Activated T-cell treated with anti-CD3 and anti-CD28 coated beads, Interleukin-2, amount 50 U/mL, for 72 hours (primary cell): ENCODE measurements around the gene NSF. TPM values are rescaled to one million over a fixed set of nuclear protein-coding genes. Genes with fewer than 3 reads are reported as not detected.
"Not testable (repeated sequence)": the region's sequence is repeated elsewhere in the genome, so short reads cannot be mapped to it uniquely, and the experiment has no call there.

Experiments used
- ATAC-seq, 2 donors: fragments of 150-1000 bp; cut with Tn5 transposase; replicated peaks in 1 of 2; 2 replicates each; pipeline ENCODE4 v1.10.0; 2021; ENCODE audit warnings: moderate library complexity in 2 of 2, mild to moderate bottlenecking in 1 of 2
- DNase-seq, 2 donors: peaks; one replicate each; pipeline ENCODE4 v3.0.0; 2021 to 2022; ENCODE audit warnings: mixed read lengths in 1 of 2
- H3K27ac Mint-ChIP-seq: one replicate; pipeline ENCODE4 v1.8.0; 2022; ENCODE audit warnings: mild to moderate bottlenecking, moderate library complexity, mixed read lengths
- H3K27me3 Mint-ChIP-seq: one replicate; pipeline ENCODE4 v1.8.0; 2022; ENCODE audit warnings: low read depth, mixed read lengths
- H3K36me3 Mint-ChIP-seq, 2 donors: one replicate each; pipeline ENCODE4 v1.8.0; 2022; ENCODE audit warnings: mixed read lengths in 2 of 2, mild to moderate bottlenecking in 1 of 2; ENCODE audit not compliant: insufficient read depth in 2 of 2
- H3K4me1 Mint-ChIP-seq: one replicate; pipeline ENCODE4 v1.8.0; 2022; ENCODE audit warnings: low read depth, mixed read lengths
- H3K4me3 Mint-ChIP-seq, 2 donors: one replicate each; pipeline ENCODE4 v1.8.0; 2022; ENCODE audit warnings: mild to moderate bottlenecking in 2 of 2, mixed read lengths in 2 of 2, moderate library complexity in 2 of 2
- H3K9me3 Mint-ChIP-seq, 2 donors: one replicate each; pipeline ENCODE4 v1.8.0; 2022; ENCODE audit warnings: mixed read lengths in 2 of 2
- total RNA-seq, 2 donors: library from RNA; stranded (reverse); gene quantifications; one replicate each; pipeline ENCODE4 v1.2.3, GENCODE V29; 2022

Gene NSF
- total RNA-seq, 2 donors from 2014 or later, result 34.3 to 43.1 TPM

DNA sequence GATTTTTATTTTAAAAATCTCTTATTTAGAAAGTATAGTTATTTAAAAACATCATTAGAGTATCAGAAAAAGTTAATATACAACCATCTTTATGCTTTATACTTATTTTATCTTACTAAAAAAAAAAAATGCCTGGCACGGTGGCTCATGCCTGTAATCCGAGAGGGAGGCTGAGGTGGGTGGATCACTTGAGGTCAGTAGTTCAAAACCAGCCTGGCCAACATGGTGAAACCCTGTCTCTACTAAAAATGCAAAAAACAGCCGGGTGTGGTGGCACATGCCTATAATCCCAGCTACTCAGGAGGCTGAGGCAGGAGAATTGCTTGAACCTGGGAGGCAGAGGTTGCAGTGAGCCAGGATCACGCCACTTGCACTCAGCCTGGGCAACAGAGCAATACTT lies 167.1 kb downstream of the NSF start:
- H3K36me3 Mint-ChIP-seq, ATAC-seq, H3K4me3 Mint-ChIP-seq, H3K27ac Mint-ChIP-seq, DNase-seq, H3K27me3 Mint-ChIP-seq, H3K9me3 Mint-ChIP-seq, H3K4me1 Mint-ChIP-seq: not testable (repeated sequence)

DNA sequence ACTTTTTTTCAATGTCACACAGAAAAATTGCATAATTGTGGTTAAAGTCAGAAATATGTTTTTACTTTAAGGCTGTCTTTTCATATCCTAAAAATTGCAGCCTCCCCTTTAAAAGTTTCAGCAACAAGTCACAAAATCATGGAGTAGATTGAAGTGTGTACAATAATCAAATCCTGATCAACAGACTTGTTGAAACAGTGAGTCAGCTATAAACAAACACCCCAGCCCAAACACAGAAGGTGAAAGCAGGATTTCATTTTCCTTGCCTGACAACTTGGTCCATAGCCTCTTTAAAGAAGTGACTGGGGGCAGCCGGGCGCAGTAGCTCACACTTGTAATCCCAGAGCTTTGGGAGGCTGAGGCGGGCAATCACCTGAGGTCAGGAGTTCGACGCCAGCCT lies 168.1 kb downstream of the NSF start:
- Mint-ChIP-seq H3K27ac (no peak overlapping the region), H3K4me3 (no peak overlapping the region), H3K4me1 (no peaks in the 10 kb centered on the region), H3K27me3 (no peaks in the 10 kb centered on the region), H3K36me3 (no peaks in the 10 kb centered on the region), H3K9me3 (no peaks in the 10 kb centered on the region)
- DNase-seq (no peak), ATAC-seq (no peak)

DNA sequence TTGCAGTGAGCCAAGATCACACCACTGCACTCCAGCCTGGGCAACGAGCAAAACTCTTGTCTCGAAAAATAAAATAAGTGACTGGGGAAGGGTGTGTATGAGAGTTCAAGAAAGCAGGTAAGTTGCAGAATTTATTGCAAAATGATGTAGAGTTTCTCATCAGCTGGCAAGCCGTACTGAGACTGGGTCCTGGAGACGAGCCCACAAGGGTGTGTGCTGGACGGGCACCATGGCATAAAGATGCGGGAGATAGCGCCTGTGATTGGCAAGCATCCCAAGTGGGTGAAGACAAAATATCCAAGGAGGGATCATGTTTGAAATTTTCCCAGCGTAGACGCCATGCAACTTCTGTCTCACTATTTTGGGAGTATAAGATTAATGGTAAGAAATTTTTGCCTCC lies 168.7 kb downstream of the NSF start:
- H3K36me3 Mint-ChIP-seq, result no peaks in the 10 kb centered on the region
- no peak overlapping the region for H3K4me3 Mint-ChIP-seq
- H3K9me3 Mint-ChIP-seq, result no peaks in the 10 kb centered on the region
- H3K27ac Mint-ChIP-seq, result no peak overlapping the region
- ATAC-seq (no peak), DNase-seq (no peak)
- H3K4me1 Mint-ChIP-seq, result no peaks in the 10 kb centered on the region
- H3K27me3 Mint-ChIP-seq, result no peaks in the 10 kb centered on the region

DNA sequence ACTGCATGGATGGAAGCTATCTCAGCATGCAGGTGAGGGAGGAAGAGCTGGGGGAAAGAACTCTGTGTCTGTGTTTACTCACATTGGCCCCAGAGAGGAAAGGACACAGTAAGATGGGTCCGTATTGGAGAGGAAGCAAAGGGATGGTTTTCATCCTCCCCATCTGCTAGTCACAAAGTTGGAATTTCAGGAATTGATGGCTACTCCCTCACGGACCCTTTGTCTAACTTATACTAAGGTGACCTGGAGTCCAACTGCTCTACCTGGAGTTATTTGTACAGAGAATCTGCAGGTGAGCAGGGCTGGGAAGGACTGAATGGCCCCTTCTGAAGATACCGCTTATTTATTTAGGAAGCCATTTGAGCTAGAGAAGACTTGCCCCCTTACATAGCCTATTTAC lies 172.9 kb downstream of the NSF start:
- Mint-ChIP-seq H3K4me1 (no peaks in the 10 kb centered on the region), H3K4me3 (no peak overlapping the region), H3K36me3 (no peaks in the 10 kb centered on the region), H3K27ac (no peak overlapping the region), H3K27me3 (no peaks in the 10 kb centered on the region), H3K9me3 (no peaks in the 10 kb centered on the region)
- DNase-seq (no peak), ATAC-seq (no peak)

DNA sequence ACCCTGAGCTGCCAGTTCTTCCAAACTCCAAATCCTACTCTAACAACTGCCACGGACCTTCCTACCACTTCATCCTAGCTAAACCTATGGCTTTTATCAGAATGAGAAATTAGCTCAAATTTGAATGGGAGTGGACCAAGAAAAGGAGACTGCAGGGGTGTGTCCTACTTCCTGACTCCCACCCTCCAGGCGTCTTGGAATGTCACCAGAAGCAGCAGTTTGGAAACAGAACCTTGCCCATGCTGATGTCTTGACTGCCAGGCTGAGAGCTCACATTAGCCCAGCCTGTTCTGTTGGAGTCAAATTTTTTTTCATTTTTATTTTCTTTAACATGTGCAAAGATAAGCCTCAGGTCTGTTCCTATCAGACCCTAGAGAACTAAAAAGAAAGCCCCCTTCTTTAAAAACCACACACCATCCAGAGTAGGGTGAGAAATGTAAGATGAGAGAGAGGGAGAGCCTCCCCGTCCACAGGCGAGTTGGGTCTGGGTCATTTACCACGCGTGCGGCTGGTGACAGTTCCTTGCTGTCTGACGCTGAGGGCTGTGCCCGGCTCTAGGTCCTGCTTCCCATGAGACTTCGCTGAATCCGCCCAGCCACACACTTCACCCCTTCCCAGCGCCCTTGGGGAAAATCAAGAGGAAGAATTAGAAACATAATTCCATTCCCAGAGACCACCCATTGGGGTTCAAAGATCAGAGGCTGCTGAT lies 173.7 kb downstream of the NSF start:
- ATAC-seq (no peak), DNase-seq (no peak)
- Mint-ChIP-seq H3K9me3 (no peaks in the 10 kb centered on the region), H3K4me1 (no peaks in the 10 kb centered on the region), H3K4me3 (no peak overlapping the region), H3K27ac (no peak overlapping the region), H3K36me3 (no peaks in the 10 kb centered on the region), H3K27me3 (peaks cover 5% of the 10 kb centered on the region)

DNA sequence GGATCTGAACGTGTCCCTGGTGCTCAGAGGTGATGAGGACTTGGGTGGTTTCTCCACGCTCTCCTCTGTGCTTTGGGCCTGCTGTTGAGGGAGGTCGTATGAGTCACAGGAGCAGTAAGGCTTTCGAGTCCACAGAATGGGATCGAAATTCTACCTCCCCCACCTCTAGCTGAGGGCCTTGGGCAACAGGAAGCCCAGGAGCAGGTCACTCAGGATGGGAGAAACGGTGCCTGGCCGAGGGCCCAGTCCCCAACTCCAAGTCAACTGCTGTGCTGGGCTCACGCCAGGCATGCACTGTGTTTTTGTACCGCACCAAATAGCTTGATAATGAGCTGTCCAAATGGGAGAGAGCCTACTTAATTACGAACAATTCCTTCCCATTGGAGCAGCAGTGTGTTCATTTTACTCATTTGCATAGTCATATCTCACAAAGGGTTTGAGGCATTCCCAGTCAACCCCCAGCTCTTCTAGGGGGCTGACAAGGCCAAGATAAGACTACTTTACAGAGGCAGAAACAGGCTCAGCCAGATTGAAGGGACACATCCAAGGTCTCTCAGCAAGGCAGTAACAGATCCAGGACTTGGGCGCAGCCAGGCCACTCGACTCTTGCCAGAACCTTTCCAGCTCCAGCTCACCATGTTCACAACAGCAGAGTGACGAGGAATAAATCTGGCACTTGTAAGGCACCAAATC lies 174.4 kb downstream of the NSF start:
- Mint-ChIP-seq H3K36me3 (no peaks in the 10 kb centered on the region), H3K4me3 (no peak overlapping the region)
- no peak for ATAC-seq

DNA sequence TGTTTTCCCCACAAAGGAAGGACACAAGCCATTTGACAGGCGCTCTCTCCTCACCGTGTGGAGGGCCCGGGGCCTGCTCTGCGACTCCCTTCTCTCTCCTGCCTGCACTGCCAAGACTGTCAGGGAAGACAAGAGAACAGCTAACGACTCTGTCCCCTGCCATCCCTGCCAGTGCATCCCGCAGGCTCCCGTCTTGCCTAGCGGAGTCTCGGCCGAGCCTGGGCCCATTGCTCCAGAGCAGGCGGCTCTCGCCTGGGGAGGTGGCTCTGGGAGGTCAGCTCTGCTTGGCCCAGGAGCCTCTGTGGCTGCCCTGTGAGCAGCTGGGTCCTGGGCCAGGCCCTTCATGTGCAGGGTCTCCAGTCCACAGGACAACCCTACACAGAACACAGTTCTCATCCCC lies 175.0 kb downstream of the NSF start:
- peaks cover 12% of the 10 kb centered on the region for H3K27me3 Mint-ChIP-seq
- H3K4me3 Mint-ChIP-seq, result no peak overlapping the region
- H3K27ac Mint-ChIP-seq, result no peak overlapping the region
- no peaks in the 10 kb centered on the region for H3K36me3 Mint-ChIP-seq
- H3K4me1 Mint-ChIP-seq, result no peaks in the 10 kb centered on the region
- ATAC-seq (no peak), DNase-seq (no peak)
- no peaks in the 10 kb centered on the region for H3K9me3 Mint-ChIP-seq

More for the DNA sequence above, 174.4 kb downstream of the NSF start:
- Mint-ChIP-seq H3K27ac (no peak overlapping the region), H3K9me3 (no peaks in the 10 kb centered on the region), H3K4me1 (no peaks in the 10 kb centered on the region), H3K27me3 (peaks cover 7% of the 10 kb centered on the region)
- no peak for DNase-seq

DNA sequence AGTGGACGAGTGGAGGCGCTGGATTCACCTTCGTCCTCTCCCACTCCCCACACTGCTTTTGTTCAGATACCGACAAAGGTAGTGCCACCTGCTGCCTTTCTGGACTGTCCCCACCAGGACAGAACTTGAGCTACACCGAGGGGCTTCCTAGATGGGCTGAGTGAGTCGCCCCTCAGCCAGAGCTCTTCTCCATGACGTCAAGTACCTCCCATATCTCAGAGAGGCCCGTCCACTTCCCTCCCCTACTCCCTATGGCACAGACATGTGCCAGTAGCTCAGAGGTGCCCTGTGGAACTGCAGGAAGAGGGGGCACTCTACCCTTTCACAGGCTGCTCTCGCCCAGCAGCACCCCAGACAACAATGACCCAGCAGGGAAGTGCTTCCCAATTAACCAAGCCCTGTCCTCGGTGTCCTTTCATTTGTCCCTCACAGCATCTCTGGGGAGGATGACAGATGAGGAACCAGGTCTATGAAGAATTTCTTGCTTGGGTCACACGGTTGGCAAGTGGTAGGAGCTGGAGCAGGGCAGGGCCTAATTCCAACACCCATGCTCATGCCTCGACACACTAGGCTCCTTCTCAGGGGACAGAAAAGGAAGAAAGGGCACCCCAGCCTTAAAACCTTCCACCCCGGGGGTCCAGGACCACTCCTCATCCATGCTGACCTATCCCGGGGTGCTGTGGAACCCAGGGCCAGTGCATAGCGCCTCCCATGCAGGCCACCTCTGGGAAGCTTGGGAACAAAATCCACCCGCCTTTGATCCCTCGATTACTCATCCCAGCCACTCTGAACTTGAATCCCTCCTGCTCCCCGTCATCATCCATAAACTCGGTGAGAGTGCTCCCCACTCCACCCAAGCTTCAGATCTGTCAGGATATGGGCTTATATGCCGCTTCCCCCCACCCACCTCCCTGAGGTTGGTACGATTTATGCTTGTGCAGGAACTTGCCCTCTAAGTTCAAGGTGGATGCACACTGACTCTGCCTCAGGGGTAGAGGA lies 176.3 kb downstream of the NSF start:
- Mint-ChIP-seq H3K36me3 (no peaks in the 10 kb centered on the region), H3K9me3 (no peaks in the 10 kb centered on the region), H3K27ac (no peak overlapping the region), H3K4me3 (no peak overlapping the region), H3K27me3 (peaks cover 17% of the 10 kb centered on the region), H3K4me1 (no peaks in the 10 kb centered on the region)
- DNase-seq (no peak), ATAC-seq (no peak)

DNA sequence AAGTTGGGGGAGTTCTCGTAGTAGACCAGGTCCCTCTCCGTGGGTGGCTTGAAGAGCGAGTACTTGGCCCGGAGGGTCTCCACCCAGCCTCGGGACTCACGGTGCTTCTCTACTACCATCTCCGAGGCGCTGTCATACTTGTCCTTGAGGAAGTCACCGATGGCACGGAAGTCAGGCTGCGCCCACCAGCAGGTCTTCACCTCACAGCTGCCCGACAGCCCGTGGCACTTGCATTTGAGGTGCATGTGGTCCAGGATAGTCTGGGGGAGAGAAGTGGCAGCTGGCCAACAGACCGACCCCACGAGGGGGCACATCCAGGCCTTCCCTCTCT lies 178.0 kb downstream of the NSF start:
- no peaks in the 10 kb centered on the region for H3K4me1 Mint-ChIP-seq
- DNase-seq (no peak), ATAC-seq (no peak)
- no peaks in the 10 kb centered on the region for H3K9me3 Mint-ChIP-seq
- H3K36me3 Mint-ChIP-seq, result no peaks in the 10 kb centered on the region
- no peak overlapping the region for H3K27ac Mint-ChIP-seq
- H3K27me3 Mint-ChIP-seq, result peaks cover 29% of the 10 kb centered on the region
- H3K4me3 Mint-ChIP-seq, result no peak overlapping the region

DNA sequence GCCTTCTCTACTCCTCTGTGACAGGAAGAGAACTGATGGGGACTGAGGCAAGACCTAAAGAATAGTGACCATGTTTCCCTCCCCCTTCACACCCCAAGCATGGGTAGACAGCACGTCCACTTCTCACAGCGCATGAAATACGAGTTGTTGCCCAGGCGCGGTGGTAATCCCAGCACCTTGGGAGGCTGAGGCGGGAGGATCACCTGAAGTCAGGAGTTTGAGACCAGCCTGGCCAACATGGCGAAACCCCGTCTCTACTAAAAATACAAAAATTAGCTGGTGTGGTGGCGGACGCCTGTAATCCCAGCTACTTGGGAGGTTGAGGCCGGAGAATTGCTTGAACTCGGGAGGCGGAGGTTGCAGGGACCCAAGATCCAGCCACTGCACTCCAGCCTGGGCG lies 178.4 kb downstream of the NSF start:
- not testable (repeated sequence) for H3K4me1 Mint-ChIP-seq, H3K36me3 Mint-ChIP-seq, H3K9me3 Mint-ChIP-seq, DNase-seq, ATAC-seq, H3K27ac Mint-ChIP-seq
- H3K27me3 Mint-ChIP-seq, result peaks cover 29% of the 10 kb centered on the region
- peak overlapping the region in 1 of 2 donors; percentile 33 for H3K4me3 Mint-ChIP-seq

DNA sequence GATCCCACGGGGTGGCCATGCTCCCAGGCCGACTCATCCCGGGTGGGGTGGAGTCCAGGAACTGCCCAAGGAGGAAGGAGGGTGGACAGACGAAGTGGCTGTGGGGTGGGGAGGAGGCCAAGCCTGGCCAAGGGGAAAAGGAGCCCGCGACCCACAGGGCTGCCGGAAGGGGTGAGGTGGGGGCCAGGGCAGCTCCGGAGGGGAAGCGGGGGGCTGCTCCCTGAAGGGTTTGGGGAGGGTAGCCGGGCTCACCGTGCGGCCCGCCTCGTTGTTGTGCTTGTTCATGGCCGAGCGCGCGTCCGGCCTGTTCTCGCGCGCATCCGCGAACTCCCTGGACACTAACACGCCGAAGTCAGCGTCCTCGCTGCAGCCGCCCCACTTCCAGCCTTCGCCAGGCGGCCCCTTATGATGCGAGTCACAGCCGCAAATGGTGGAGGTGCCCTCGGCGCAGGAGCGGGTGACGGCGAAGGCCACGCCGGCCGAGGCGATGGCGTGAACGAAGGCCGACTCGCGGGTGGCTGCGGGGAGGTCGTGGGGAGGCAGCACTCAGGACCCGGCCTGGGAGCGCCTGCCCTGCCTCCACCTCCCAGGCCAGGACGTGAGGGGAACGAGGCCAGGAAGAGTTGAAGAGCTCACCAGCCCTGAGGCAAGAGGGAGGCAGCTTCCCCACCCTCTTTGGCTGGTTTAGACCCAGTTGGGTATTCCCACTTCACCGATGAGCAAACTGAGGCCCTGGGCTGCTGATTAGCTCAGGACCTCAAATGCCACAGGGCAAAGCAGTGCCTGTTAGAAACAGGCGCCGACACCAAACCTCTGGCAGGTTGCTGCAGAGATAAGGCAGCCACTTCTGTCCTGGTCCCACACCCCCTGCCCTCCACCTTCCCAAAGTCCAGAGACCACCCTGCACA lies 179.3 kb downstream of the NSF start:
- no peak for ATAC-seq
- Mint-ChIP-seq H3K4me3 (peak overlapping the region; percentile 78 to 79), H3K27ac (no peak overlapping the region), H3K36me3 (no peaks in the 10 kb centered on the region), H3K9me3 (no peaks in the 10 kb centered on the region), H3K4me1 (no peaks in the 10 kb centered on the region), H3K27me3 (peaks cover 29% of the 10 kb centered on the region)
- DNase-seq, result peak in 1 of 2 donors; percentile 18

DNA sequence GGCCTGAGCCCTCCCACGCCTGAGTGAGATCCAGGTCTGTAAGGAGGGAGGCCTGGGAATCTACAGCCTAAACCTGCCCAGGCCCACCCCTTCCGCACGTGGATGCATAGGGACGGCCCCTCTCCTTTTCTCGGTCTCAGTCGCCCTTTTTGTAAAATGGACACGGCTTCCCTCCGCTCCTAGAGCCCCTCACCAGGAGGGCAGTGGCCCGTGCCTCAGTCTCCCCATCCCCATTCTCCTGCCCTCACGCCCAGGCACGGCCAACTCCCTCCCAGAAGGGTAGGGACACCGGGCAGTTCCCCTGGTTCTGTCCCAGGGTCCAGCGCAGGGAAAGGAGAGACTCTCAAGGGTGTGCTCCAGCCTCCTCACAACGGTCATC lies 180.0 kb downstream of the NSF start:
- DNase-seq (no peak), ATAC-seq (no peak)
- Mint-ChIP-seq H3K27ac (no peak overlapping the region), H3K27me3 (peaks cover 29% of the 10 kb centered on the region), H3K36me3 (no peaks in the 10 kb centered on the region), H3K4me3 (peak overlapping the region; percentile 78 to 79), H3K9me3 (no peaks in the 10 kb centered on the region), H3K4me1 (no peaks in the 10 kb centered on the region)
